GM12864 (cell line): Measurements from ENCODE around the gene GRIK3.

ENCODE experiments used
- DNase-seq: peaks from one replicate; pipeline ENCODE4 v3.0.0-alpha.2; 2011; ENCODE audit warnings: low read depth
- H3K4me3 ChIP-seq: 2 replicates; pipeline ENCODE4 v1.5.1; 2011; ENCODE audit warnings: mild to moderate bottlenecking, low read depth, low read length, control low read depth
- TF ChIP-seq, protein P1 (sequence below): IDR thresholded peaks from 2 replicates; pipeline ENCODE4 v1.5.1; 2011; ENCODE audit warnings: low read depth, mild to moderate bottlenecking, moderate library complexity, low read length, control low read depth, inconsistent platforms; ENCODE audit errors: missing control alignments

Gene GRIK3

DNA sequence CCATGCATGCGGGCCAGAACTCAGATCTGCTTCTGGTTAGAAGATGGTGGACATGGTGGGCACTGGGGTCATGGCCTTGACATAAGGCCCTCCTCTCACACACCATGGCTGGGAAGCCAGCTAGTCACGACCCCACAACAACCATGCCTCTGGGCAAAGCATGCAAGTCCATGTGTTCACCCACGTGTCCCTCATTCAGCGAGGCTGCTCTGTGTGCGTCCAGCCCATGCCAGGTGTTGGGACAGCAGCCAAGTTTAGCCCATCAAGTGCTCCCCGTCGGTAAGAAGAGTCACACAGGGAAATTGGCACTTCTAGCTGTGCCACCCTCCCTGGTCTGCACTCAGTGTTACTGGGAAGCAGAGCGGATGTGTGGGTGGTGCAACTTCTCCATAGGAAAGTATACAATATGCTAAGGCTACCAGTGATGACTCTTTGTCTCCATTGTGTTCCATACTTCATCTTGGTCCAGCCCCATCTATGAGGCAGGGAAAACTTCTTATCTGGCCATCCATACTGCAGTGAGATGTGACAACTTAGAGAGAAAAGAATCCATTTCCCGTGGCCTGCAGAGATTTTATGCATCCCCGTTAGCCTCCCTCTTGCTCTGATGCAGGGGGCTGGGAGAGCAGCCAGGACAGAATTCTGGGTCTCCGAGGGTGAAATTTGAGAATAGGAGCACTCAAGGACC, 198.0 kb downstream of the GRIK3 start:
- DNase-seq: no peak
- no peak overlapping the region for H3K4me3 ChIP-seq
- TF ChIP-seq, protein P1, sequence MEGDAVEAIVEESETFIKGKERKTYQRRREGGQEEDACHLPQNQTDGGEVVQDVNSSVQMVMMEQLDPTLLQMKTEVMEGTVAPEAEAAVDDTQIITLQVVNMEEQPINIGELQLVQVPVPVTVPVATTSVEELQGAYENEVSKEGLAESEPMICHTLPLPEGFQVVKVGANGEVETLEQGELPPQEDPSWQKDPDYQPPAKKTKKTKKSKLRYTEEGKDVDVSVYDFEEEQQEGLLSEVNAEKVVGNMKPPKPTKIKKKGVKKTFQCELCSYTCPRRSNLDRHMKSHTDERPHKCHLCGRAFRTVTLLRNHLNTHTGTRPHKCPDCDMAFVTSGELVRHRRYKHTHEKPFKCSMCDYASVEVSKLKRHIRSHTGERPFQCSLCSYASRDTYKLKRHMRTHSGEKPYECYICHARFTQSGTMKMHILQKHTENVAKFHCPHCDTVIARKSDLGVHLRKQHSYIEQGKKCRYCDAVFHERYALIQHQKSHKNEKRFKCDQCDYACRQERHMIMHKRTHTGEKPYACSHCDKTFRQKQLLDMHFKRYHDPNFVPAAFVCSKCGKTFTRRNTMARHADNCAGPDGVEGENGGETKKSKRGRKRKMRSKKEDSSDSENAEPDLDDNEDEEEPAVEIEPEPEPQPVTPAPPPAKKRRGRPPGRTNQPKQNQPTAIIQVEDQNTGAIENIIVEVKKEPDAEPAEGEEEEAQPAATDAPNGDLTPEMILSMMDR: no peak

GRCh38 chr1:36835696-36836095, 198.6 kb downstream of the GRIK3 start:
- TF ChIP-seq, protein P1: no peak
- DNase-seq: no peak
- H3K4me3 ChIP-seq: no peak overlapping the region

GRCh38 chr1:36835017-36835695, 199.2 kb downstream of the GRIK3 start:
- no peak overlapping the region for H3K4me3 ChIP-seq
- no peak for DNase-seq
- TF ChIP-seq, protein P1: no peak

- H3K4me3 ChIP-seq: no peak overlapping the region
- TF ChIP-seq, protein P1: no peak
- no peak for DNase-seq
Measured at GRCh38 chr1:36834586-36834985, 199.7 kb downstream of the GRIK3 start.

- no peak for DNase-seq
Measured at GRCh38 chr1:36831186-36831810, 203.0 kb downstream of the GRIK3 start.

DNA sequence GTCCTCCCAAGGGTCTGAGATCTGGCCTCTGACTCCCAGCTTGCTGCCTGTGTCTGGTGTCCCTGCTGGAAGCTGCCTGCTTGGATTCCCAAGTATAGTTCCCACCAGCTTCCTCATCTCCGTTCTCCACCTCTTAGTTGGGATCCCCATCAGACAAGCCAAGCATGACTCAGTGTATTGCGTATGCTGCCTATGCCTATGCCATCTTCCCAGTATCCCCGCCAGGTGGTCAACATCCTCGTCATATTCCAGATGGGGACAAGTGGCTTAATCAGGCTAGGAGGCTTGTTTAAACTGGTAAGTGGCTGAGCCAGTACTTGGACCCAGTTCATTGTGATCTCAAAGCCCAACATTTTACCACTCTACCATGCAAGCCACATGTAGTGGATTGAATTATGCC, 204.4 kb downstream of the GRIK3 start:
- TF ChIP-seq, protein P1: no peak
- no peak overlapping the region for H3K4me3 ChIP-seq
- DNase-seq: no peak

More at GRCh38 chr1:36831186-36831810, 203.0 kb downstream of the GRIK3 start:
- no peak overlapping the region for H3K4me3 ChIP-seq
- TF ChIP-seq, protein P1: no peak

DNA sequence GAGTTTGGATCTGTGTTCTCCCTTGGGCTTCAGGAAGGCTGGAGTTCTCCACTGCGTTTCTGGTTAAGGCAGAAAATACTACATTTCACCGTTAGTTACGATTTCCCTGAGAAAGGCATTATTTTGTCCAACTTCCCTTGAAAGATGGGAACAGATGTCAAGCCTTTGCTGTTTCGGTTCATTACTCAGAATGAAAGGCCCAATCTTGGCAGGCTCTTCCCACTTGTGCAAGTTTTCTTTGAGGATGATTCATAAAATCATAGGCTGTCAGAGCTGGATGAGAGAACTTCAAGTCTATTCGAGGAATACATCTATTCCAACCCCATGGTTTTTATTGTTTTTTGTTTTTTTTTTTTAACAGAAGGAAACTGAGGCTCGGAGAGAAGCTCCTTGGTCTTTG, 205.2 kb downstream of the GRIK3 start:
- TF ChIP-seq, protein P1: no peak
- no peak overlapping the region for H3K4me3 ChIP-seq
- DNase-seq: no peak
